T-helper 2 cell treated with Interferon-gamma antibody and Interleukin-4, amounts not matched to agents 100 ng/mL and 5 ng/mL, for 36 hours (primary cell): ENCODE measurements around the gene PTPRD. TPM values are rescaled to one million over a fixed set of nuclear protein-coding genes. Genes with fewer than 3 reads are reported as not detected.

Experiments
- intact Hi-C: fragments of 100-400 bp; cut with micrococcal nuclease; formaldehyde crosslinking; loops from one replicate; pipeline ENCODE4 v1.15.1; 2023
- total RNA-seq: library from RNA; stranded (reverse); gene quantifications from 2 replicates; pipeline ENCODE4 v1.2.3, GENCODE V29; 2022

The PTPRD gene
- total RNA-seq, 1 donor from 2014 or later = not detected

DNA sequence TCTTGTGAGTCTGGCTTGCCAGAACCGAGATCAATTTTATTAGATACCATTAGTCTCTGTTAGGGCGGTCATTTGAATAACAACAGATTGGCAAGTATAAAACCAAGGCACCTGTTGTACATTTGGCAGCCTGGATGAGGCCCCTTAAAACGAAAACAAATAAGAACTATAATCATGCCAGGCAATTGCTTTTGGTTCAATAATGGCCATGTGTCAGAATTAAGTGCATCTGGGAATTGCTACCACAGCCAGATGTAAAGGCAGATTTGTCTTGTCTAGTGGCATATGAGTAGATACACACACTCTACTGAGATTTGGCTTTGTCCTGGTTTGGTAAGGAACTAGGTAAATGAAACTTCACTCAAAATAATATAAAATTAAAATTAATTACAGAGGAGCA is 1767.0 kb downstream of the PTPRD start:
- intact Hi-C loops = no loop called here

DNA sequence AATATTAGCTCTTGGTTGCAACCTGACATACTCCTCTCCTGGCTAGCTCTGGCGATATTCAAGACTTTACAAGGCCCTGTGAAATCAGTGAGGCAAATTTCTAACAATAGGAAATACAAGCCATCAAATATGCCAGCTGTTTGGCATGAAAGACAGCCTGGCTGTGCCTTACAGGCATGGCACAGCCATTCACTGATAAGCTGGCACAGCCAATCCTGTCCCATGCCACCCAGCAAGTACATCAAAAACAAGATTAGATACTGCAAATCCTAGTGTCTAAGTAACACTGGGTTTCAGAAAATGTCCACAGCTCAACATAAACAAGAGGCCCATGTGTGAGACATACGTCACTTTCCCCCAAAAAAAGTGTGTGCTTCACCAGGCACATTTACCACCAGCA is 1767.4 kb downstream of the PTPRD start:
- intact Hi-C loops = no loop called here

DNA sequence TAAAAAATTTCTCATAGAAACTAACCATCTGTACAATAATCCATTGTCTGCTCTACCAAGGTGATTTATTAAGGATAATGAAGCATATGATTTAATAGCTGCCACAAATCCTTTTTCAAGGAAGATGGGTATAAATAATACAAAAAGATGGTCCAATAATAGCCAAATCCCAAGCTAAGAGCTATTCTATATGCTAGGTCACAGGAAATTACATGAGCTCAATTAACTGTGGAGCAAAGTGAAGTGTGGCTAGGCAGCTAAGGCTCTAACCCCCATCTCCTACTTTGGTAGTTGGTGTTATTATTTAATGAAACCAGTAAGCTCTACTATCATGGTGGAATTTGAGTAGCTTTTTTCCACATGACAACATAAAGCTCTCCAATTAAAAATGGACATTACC is 1768.3 kb downstream of the PTPRD start:
- intact Hi-C loops = no loop called here

DNA sequence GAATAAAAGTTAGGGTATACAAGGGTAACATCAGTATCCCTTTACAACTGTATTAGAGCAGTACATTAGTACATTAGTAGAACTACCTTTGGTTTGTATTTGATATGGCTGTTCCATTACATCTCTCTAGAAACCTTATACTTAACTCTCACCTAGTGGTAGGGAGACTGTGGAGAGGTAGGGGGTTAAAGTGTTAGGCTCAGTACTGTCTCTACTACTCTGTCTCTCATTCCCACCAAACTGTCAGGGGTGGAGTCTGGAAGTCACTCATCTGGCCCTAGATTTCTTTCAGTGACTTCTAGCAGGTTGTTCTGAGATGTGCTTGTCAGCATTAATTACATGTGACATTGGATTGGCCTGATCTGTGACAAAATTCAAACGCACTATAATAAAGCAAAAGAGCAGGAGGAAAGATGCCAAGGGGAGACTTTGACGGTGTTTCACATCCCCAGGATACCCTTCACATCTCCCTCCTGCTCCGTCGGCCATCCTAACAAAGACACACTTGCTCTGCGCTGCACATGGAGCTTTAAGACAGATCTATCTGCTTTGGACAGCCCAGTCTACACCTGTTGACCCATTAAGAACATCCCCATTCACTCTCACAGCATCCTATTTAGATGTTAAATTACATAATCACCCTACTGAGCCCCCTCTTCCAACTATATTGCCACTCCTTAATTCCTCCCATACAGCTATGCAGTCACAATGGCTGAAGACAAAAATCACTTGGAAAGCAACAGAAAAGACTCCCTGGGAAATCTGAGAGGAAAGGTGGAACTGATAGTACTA is 1770.2 kb downstream of the PTPRD start:
- intact Hi-C loops = no loop called here

DNA sequence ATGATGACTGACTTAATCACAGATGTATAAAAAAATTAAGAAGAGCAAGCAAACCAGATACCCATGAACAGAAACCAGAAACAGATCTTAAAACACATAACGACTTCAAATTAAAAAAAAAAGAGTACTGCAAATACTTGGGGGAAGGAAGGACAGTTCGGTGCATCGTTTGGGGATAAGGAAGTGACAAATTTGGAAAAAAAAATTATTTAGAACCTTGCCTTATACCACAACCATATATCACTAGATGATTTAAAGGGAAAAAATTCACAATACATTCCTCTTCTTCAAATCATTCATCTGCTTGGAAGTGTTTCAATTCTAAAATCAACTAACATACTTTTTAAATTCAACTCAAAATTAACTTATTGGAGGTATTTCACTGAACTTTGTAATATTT is 1774.7 kb downstream of the PTPRD start:
- intact Hi-C loops = no loop called here

DNA sequence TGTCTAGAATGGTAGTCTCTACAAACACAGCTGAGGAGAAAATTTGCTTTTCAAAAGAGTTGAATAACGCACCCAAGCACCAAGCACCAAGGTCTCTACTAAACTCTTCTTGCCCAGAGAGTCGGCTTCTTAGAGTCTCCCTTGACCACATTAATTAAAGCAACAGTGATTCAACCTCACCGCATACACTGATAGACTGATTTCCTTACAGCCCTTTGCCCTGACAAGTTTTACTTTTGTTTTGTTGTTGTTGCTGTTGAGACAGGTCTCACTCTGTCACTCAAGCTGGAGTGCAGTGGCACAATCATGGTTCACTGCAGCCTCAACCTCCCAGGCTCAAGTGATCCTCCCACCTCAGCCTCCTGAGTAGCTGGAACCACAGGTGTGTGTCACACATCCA is 1777.5 kb downstream of the PTPRD start:
- intact Hi-C loops = no loop called here

DNA sequence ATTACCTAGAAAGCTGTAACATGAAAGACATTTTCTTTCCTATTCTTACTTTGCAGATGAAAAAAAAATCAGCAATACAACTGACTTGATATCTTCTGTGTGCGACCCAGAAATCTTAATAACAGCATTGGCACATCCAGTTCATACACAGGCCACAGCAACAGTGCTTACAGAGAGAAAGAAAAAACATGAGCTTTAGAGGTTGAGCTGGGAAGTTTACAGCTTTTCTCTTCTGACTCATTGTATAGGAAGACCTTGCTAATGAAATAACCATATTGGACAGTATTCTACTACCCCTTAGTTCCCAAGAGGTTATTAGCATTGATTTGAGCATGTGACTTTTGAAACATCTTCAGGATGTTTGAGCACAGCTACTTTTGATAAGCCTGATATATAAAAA is 1779.8 kb downstream of the PTPRD start:
- intact Hi-C loops = no loop called here

DNA sequence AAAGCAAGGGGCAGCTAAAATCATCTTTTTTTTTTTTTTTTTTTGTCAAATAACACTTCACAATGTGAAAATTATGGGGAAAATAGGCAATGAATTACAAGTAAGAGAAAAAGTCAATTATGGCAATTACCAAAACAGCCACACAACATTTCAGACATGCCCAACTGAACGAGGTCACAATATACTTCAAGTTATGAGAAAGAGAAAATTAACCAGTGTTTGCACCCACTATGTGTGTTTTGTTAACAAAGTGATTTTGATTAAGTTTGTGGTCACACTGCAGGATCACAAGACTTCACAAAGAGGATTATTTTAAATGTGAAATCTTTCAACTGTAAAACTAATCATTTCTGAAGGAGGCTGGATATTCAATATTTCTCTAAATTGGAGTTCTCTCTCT is 1780.4 kb downstream of the PTPRD start:
- intact Hi-C loops = no loop called here

DNA sequence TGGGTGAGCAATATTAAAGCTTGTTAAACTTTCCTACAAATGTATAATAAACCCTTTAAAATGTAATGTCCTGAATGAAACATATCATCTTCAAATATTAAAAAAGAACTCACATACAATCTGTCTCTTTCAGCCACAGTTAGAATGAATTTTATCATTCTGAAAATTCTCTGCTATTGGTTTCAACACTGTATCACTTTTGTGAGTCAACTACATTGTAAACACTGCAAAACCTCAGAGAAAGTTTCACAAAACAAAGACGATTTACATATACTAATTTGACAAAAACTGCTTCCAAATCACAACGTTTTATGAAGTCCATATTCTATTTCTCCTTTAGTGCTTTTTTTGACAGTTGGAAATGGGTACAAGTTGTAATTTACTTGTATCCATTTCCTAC is 1781.2 kb downstream of the PTPRD start:
- intact Hi-C loops = no loop called here

DNA sequence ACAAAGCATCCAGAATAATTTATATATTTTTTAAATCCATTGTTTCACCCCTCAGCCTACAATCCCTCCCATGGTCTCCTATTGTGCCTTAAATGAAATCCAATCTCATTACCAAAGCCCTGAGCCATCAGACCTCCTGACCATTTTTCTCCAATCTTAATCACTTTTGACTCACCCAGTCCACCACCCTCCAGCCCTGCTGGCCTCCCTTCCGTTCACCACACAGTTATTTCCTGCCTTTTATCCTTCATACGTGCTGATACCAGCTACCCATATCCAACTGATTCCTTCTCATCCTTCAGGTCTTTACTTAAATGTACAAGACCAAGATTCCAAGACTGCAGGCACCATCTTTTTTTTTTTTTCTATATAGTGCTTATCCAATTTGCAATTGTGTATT is 1786.5 kb downstream of the PTPRD start:
- intact Hi-C loops = no loop called here

DNA sequence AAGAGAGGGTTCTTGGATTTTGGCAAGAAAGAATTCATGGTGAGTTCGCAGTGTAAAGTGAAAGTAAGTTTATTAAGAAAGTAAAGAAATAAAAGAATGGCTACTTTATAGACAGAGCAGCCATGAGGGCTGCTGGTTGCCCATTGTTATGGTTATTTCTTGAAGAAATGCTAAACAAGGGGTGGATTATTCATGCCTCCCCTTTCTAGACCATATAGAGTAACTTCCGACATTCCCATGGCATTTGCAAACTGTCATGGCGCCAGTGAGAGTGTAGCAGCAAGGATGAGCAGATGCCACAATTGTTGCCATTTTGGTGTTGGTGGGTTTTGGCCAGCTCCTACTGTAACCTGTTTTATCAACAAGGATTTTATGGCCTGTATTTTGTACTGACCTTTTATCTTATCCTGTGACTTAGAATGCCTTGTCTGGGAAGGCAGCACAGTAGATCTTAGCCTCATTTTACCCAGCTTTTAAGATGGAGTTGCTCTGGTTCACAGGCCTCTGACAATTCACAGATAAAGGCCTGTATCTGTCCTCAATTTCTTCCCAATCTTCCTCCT is 1787.1 kb downstream of the PTPRD start:
- intact Hi-C loops = no loop called here

DNA sequence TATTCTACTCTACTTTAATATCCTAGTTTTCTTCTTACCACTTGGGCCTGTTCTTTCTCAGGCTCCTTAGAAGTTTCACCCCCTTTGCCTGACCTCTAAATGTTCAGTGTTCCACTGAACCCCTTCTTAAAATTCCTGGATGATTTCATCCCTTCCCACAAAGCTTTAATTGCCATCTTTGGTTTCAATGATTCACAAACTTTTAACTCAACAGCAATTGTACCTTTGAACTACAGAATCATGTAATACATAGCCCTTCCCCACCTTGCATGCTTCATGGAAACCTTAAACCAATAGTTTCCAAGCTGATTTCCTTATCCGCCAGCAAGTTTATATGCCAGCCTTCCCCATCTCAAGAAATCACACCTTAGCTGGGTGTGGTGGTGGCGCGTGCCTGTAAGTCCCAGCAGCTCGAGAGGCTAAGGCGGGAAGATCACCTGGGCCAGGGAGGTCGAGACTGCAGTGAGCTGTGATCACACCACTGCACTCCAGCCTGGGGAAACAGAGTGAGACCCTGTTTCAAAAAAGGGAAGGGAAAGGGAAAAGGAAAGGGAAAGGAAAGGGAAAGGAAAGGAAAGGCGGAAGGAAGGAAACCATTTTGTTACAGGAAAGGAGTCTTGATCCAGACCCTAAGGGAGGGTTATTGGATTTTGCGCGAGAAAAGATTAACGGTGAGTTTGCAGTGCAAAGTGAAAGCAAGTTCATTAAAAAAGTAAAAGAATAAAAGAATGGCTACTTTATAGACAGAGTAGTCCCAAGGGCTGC is 1789.5 kb downstream of the PTPRD start:
- intact Hi-C loops = no loop called here

DNA sequence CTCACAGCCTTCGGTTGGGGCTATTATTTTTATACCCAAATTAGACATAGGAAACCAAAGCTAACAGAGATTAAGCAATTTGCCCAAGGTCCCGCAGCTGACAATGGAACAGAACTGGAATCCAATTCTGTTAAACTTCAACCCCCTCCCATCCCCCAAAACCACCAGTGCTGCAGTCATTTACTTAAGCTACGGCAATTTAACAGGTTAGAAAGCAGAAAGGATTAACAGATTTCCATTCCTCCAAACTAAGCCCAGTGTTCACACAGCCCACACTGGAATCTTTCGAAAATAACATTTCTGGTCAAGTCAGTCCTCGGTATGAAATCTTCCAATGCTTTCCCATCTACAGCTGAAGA is 1790.2 kb downstream of the PTPRD start:
- intact Hi-C loops = no loop called here

DNA sequence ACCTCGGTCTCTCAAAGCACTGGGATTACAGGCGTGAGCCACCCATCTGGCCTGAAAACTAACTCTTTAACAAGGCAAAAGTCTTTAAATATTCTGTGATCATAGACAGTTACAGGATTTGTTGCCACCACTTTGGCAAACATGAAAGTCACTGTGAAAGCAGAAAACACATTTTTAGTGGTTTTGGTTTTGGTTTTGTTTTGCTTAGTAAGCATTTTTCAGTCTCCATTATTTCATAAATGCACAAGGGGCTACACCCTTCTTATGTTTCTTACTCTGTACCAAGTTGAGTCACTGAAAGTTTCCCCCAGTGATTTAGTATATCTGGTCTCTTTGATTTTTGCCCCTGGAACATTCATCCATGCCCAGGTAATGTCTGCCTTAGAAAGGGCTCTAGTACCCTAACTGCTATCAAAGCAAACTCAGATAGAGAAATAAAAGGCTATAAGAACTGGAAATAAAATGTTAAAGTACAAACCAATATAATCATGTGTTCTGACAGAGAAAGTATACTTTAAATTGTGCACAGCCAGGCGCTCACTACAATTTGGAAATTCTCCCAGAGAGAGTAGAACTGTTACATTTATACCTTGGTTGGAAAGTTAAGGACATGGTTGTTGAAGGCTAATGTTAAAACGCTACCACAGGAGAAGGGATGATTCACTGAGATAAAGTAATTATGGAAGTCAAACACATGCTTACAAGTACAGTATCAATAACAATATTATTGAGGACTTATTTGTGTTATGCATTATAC is 1790.7 kb downstream of the PTPRD start:
- intact Hi-C loops = no loop called here

DNA sequence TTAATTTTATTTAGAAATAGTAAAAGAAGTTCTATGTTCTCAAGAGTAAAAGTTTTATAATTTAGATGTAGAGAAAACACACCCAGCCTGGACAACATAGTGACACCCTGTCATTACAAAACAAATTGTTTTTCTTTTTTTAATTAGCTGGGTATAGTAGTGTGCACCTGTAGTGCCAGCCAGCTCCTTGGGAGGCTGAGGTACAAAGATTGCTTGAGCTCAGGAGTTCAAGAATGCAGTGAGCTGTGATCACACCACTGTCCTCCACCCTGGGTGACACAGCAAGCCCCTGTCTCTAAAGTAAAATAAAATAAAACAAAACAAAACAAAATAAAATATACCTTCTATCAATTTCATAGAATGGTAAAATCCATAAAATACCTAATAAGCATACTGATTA is 1795.5 kb downstream of the PTPRD start:
- intact Hi-C loops = no loop called here

DNA sequence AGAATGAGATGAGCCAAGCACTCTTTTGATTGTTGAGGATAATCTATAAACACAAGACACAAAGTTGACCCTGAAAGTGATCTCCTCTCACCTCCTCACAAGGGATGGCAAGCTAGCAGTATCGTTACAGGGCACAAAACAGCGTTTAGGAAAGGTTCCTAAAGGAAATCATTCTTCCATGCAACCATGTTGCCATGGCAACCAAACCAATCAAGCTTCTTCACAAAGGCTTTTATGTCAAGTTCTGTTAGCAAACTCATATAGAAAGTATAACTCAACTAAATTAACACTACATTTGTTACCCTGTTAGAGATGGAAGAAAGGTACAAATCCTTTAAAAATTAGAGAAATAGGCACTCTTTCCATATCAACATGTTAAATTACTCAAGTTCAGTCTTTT is 1796.4 kb downstream of the PTPRD start:
- intact Hi-C loops = no loop called here

DNA sequence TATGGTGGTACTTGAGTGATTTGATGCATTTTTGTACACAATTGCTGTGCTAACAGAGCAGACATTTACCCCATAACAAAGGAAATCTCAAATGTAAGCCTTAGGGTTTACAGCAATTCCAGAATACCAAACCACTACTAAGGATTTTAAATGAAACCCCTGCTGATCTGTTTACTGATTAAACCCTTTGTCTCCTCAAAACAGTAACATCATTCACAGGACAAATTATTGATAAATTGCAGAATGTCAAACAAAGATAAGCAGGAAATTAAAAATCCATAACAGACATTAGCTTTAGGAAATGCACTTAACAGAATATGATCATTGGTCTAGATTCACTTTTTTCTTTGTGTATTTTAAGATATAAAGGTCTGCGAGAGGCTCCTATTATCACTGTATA is 1796.9 kb downstream of the PTPRD start:
- intact Hi-C loops = no loop called here

DNA sequence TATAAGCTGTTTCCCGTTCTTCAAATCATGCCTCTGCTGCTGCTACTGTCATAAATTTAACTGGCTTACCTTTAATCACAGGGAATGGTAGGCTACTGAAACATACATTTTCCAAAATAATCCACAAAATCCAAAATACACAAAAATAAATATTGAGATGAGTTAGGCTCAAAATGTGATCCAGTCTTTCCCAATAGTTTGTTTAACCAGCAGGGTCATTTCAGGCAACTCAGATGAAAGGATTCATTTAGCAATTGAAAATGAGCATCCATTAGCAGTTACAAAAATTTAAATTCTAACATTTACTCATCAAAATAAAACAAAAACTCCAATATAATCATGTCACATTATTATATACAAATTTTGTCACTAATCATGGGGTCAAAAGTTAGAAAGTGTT is 1797.6 kb downstream of the PTPRD start:
- intact Hi-C loops = no loop called here

DNA sequence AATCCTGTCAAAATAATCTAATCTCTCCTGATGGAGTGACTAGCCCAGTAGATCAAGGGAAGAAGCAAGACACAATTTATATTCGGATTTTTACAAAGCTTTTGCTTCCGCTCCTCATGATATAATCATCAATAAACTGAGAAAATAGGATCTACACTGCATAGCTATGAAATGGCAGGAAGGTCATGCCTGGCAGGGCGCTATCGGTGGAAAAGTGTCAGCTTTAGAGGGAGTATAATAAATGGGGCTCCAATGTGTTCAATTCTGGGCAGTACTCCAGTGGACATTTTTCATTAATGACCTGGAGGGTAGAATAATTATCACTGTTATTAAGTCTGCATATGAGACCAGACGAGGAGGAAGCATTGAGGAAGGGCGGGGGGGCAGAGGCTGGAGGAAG is 1799.9 kb downstream of the PTPRD start:
- intact Hi-C loops = no loop called here

DNA sequence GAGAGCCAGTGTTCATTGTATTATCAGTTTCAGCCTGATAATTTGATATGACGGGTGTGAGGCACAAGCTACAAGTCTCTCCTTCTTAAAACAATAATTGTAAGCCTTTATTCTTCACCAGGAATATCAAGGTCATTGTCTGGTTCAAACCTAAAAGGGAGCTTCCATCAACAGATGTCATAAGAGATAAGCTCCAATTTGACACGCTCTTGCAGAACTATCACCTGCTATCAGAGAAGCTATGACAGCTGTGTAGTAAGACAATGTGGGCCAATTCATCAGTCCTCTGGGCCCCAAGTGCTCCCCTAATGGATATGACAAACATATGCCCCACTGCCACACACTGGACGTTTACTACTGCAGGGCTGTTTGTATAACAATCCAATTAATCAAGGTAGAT is 1803.1 kb downstream of the PTPRD start:
- intact Hi-C loops = no loop called here

DNA sequence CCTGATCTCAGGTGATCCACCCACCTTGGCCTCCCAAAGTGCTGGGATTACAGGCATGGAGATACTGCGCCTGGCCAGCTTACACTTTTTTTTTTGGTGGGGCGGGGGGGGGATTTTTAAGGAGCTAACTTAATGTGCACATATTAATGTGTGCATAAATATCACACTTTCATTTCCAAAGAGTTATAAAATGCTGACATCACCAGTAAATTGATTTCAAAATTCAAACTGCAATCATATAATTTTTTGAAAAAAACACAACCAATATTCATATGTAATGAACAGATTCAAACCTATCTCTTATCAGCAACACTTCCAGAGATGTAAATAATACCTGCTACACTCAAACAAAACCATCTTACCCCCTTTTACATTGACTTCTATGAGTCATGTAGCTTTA is 1806.7 kb downstream of the PTPRD start:
- intact Hi-C loops = no loop called here

DNA sequence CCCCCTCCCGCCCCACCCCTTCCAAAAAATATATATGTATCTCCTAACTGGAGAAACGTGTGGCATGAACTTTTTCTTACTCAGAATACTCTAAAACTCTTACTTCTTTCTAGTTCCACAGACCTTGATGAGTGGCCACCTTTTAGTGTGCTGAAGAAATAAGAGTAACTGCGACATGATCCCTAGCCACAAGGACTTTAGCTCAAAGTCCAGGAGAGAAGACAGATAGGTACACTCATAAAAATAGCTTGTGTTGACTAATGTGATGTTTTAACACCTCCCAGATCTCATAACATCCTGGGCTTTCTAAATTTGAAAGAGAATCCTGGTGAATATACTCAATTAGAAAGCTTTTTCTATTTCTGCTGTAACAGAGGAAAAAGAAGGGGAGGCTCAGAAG is 1808.2 kb downstream of the PTPRD start:
- intact Hi-C loops = no loop called here
